ENCODE measurements around the gene PRRC2A. TPM values are rescaled to one million over a fixed set of nuclear protein-coding genes. Genes with fewer than 3 reads are reported as not detected.

PRRC2A gene
- total RNA-seq, 1 donor from 2014 or later = 21.4 TPM

DNA sequence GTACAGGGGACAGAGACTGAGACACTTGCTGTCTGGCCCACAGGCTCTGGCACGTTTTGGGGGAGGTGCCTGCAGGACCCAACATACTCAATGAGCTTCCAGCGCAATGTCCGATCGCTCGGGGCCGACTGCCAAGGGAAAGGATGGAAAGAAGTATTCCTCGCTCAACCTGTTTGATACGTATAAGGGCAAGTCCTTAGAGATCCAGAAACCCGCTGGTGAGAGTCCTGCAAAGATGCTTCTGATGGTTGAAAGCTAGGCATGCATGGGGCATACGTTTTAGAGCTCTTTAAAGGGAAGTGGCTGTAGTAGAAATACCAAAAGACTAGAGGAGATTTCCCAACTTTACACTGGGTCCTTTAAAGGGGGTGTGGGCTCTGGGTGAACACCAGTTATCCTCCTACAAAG is 2.2 kb downstream of the PRRC2A start:
- peak; percentile 47 for DNase-seq (ENCODE audit: low spot score)

DNA sequence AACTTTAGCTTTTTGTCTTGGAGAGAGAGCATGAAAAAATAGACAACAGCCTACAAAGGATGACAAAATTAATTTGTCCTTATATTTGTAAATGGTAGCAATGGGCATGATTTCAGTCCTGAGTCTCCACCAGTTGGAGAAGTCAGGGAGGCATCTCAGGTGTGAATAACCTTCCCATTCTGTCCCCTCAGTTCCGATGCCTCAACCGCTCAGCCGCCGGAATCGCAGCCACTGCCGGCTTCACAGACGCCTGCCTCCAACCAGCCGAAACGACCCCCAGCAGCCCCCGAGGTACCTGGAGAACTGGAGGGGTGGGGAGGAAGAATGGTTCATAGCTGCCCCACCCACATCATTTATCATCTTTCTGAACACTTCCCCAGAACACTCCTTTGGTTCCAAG is 3.6 kb downstream of the PRRC2A start:
- no peak for DNase-seq (ENCODE audit: low spot score)

DNA sequence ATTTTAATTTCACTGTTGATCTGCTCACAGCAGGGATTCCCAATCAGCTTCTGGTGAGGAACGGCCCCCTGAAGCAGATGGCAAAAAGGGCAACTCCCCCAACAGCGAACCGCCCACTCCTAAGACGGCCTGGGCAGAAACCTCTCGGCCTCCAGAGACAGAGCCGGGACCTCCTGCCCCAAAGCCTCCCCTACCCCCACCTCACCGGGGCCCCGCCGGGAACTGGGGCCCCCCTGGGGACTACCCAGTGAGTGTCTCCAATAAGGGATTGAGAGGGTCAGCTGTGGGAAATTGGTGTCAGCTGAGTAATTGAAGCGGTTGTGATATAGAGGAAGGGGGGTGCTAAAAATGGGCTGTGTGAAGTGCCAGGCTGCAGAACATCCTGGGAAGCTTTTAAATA is 6.4 kb downstream of the PRRC2A start:
- DNase-seq (ENCODE audit: low spot score) = no peak

DNA sequence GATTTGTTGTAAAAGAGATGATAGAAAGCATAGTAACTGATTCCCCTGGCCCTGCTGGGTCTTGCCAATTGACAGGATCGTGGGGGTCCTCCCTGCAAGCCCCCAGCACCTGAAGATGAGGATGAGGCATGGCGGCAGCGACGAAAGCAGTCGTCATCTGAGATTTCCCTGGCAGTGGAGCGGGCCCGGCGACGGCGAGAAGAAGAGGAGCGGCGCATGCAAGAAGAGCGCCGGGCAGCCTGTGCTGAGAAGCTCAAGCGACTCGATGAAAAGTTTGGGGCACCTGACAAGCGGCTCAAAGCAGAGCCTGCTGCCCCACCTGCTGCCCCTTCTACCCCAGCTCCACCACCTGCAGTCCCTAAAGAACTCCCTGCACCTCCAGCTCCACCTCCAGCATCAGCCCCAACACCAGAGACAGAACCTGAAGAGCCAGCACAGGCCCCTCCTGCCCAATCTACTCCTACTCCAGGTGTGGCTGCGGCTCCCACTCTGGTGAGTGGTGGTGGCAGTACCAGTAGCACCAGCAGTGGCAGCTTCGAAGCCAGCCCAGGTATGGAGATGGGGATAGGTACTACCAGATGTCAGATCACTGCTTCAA is 7.3 kb downstream of the PRRC2A start:
- no peak for DNase-seq (ENCODE audit: low spot score)

DNA sequence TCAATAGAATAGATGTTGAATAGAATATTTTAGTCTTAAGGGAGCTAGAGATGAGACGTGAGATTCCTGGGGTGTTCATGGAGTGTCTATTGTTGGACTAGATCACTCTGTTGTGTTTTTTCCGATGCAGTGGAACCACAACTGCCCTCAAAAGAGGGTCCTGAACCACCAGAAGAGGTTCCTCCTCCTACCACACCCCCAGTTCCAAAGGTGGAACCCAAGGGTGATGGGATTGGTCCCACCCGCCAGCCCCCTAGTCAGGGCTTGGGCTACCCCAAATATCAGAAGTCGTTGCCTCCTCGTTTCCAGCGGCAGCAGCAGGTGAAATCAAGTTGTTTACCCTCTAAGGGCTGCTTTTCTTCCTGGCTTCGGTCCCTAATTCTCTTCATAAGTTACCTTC is 8.5 kb downstream of the PRRC2A start:
- DNase-seq (ENCODE audit: low spot score) = no peak

DNA sequence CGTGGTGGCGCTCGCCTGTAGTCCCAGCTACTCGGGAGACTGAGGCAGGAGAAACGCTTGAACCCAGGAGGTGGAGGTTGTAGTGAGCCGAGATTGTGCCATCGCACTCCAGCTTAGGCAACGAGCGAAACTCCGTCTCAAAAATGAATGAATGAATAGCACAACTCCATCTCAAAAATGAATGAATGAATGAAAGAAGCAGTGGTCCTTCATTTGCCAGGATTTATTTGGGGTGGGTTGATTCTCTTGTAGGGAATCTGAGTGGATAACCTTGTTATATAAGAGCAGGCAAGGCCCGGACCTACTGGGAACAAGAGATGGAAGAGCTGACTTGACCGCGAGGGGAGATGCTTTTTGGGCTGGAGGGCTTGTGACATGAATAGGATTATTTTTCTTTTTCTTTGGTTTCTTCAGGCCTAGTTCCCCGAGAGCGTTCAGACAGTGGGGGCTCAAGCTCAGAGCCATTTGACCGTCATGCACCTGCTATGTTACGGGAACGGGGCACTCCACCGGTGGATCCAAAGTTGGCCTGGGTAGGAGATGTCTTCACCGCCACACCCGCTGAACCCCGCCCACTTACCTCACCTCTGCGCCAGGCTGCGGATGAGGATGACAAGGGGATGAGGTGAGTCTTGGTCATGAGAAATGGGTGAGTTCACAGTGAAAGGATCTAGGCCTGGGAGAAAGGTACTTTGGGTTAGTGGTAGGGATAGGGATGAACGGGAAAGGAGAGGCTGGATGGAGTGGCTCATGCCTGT is 9.8 kb downstream of the PRRC2A start:
- no peak for DNase-seq (ENCODE audit: low spot score)

DNA sequence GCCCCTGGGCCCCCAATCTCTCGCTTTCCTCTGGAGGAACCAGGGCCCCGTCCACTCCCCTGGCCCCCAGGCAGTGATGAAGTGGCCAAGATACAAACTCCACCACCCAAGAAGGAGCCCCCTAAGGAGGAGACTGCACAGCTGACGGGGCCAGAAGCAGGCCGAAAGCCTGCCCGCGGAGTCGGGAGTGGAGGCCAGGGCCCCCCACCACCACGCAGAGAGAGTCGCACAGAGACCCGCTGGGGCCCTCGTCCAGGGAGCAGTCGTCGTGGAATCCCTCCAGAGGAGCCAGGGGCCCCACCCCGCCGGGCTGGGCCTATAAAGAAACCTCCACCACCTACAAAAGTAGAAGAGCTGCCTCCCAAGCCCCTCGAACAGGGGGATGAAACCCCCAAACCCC is 10.7 kb downstream of the PRRC2A start:
- no peak for DNase-seq (ENCODE audit: low spot score)

DNA sequence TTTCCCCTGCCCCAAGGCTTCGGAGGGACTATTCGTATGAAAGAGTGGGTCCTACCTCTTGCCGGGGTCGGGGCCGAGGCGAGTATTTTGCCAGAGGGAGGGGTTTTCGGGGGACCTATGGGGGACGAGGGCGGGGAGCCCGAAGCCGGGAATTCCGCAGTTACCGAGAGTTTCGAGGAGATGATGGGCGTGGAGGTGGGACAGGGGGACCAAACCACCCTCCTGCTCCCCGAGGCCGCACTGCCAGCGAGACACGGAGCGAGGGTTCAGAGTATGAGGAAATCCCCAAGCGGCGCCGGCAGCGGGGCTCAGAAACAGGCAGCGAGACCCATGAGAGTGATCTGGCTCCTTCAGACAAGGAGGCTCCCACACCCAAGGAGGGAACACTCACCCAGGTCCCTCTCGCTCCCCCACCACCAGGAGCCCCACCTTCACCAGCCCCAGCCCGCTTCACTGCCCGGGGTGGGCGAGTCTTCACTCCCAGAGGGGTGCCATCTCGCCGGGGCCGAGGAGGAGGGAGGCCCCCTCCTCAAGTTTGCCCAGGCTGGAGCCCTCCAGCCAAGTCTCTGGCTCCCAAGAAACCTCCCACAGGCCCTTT is 11.3 kb downstream of the PRRC2A start:
- DNase-seq (ENCODE audit: low spot score) = no peak

DNA sequence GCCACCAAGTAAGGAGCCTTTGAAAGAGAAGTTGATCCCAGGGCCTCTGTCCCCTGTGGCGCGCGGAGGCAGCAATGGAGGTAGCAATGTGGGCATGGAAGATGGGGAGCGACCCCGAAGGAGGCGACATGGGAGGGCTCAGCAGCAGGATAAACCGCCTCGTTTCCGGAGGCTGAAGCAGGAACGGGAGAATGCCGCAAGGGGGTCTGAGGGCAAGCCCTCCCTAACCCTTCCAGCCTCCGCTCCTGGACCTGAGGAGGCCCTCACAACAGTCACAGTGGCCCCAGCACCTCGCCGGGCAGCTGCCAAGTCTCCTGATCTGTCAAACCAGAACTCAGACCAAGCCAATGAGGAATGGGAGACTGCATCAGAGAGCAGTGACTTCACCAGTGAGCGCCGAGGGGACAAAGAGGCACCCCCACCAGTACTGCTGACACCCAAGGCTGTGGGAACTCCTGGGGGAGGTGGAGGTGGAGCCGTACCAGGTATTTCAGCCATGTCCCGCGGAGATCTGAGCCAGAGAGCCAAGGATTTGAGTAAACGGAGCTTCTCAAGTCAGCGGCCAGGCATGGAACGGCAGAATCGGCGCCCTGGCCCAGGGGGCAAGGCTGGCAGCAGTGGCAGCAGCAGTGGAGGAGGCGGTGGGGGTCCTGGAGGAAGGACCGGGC is 11.9 kb downstream of the PRRC2A start:
- no peak for DNase-seq (ENCODE audit: low spot score)

DNA sequence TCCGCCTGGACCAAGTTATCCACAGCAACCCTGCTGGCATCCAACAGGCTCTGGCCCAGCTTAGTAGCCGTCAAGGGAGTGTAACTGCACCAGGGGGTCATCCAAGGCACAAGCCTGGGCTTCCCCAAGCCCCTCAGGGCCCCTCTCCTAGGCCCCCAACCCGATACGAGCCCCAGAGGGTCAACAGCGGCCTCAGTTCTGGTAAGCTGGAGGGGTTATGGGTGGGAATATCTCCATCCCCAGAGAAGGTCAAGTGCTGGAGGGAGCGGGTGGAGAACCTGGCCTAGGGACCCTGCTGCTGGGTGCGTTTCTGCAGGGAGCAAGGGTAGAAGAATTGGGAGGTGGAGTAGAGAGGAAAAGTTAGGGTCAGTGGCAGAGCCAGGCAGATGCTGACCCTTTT is 12.9 kb downstream of the PRRC2A start:
- no peak for DNase-seq (ENCODE audit: low spot score)

DNA sequence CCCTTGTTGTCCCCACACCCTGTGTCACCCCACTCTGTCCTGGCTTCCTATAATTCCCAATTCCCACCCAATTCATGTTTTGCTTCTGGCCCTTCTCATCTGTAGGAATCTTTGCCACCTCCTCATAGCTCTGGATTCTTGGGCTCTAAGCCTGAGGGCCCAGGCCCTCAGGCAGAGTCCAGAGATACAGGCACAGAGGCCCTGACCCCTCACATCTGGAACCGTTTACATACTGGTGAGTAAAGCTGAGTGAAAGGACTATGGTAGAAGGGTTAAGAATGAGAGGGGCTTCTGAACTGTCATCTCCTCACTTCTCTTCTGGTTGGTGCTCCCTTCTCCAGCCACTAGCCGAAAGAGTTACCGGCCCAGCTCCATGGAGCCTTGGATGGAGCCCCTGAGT is 13.6 kb downstream of the PRRC2A start:
- DNase-seq (ENCODE audit: low spot score) = no peak

DNA sequence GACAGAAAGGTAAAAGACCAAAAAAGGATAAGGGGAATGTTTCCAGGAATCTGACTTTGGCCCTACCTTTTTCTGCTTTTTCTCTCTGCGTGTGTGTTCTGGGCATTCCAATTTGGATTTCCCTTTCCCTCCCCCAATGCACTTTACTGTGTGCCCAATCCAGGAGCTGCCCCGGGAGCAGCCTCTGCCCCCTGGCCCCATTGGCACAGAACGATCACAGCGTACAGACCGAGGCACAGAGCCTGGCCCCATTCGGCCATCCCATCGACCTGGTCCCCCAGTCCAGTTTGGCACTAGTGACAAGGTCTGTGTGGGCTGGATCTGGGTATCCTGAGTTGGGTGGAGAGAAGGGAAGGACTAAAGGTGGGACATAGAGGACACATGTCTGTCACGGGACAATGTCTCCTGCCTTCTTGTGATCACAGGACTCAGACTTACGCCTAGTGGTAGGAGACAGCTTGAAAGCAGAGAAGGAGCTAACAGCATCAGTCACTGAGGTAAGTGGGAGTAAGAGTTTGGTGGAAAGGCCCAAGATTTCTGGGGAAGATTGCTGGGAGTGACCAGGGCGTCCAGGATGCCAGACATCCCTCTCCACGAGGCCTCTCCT is 14.6 kb downstream of the PRRC2A start:
- DNase-seq (ENCODE audit: low spot score) = no peak

DNA sequence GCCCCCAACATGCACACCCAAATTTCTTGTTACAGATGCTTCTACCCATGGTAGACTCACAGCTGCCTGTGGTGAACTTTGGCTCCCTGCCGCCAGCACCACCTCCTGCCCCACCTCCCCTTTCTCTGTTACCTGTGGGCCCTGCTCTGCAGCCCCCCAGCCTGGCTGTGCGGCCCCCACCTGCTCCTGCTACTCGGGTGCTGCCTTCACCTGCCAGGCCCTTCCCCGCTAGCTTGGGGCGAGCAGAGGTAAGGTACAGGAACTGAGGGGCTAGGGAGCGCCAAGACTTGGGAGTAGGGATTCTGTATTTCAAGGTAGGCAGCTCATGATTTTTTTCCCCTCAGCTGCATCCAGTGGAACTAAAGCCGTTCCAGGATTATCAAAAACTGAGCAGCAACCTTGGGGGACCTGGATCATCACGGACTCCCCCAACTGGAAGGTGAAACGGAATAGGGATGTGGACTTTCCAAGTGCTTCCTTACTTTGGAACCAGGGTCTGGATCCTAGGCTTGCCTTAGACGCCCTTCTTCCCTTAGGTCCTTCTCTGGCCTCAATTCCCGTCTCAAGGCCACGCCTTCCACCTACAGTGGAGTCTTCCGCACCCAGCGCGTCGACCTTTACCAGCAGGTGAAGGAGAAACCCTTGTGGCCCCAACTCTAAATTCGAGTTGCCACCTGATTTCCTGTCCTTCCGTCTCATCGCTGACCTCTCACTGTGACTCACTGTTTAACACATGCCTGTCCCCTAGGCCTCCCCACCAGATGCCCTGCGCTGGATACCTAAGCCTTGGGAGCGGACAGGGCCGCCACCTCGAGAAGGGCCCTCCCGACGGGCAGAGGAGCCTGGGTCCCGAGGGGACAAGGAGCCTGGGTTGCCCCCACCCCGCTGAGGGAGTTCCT is 16.4 kb downstream of the PRRC2A start:
- no peak for DNase-seq (ENCODE audit: low spot score)

DNA sequence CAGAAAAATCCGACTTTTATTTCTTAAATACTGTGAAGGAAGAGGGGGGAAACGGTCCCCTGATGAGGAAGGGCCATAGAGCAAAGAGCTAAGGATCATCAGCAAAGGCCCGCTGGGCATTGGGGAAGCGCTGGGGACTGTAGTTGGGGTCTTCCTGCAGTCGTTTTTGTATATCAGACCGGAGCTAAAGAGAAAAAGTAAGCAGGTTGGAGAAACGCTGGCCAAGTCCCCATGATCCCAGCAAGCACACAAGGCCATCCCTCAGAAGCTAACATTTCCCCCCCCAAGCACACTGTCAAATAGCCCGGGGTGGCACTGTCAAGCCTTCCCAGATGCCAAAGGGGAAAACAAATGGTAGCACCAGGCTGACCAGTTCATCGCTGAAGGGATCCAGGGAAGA is 18.5 kb downstream of the PRRC2A start:
- DNase-seq (ENCODE audit: low spot score) = no peak

DNA sequence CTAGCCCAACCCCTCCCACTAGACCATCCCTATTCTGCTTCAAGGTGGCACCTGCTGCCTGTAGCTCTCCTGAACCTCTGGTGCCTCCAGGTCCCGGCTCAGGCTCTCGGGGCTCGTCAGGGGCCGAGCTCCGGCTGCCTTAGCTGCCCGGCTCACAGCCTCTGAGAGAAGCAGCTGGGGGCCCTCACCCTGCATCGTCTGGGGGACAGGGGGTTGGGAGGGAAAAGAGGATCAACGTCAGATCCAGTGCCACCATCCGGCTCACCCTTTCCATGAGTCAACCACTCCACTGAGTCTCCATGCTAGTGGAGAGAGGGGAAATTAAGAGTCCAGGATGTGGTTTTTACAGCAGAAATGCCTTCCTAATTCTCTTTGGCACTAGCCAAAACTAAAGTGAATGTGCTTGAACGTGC is 18.9 kb downstream of the PRRC2A start:
- DNase-seq (ENCODE audit: low spot score) = no peak

DNA sequence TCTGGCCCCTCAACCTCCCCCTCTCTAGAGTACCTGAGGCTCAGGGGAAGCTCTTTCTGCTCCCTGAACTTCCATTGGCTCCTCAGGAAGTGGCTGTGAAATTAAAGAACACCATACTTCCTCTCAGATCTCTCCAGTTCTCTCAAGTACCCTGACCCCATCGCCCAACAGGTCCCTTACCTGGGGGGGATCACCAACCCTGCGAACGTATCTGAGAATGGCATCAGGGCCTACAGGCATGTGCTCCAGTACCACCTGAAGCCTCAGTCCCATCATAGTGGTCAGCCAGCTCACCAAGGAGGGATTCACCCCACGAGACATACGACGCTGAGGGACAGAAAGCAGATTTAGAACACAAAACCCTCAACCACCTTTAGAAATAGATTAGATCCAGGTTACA is 20.1 kb downstream of the PRRC2A start:
- no peak for DNase-seq (ENCODE audit: low spot score)

DNA sequence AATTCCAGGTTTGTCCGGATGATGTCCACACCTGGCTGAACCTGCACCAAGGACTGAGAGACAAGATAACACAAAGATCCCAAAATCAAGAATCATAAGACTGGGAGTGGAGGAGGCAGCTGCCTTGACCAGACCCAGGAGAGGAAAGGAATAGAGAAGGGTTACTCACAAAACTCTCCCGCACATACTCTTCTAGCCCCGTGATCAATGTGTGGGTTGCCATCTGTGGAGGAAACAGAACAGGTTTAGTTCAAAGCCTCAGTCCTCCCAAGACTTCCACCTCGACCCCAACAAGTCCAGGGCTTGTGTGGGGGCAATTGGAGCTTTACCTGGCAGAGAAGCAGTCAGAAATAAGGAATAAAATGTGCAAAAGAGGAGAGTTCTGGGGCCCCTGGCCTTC is 20.9 kb downstream of the PRRC2A start:
- DNase-seq (ENCODE audit: low spot score) = no peak

DNA sequence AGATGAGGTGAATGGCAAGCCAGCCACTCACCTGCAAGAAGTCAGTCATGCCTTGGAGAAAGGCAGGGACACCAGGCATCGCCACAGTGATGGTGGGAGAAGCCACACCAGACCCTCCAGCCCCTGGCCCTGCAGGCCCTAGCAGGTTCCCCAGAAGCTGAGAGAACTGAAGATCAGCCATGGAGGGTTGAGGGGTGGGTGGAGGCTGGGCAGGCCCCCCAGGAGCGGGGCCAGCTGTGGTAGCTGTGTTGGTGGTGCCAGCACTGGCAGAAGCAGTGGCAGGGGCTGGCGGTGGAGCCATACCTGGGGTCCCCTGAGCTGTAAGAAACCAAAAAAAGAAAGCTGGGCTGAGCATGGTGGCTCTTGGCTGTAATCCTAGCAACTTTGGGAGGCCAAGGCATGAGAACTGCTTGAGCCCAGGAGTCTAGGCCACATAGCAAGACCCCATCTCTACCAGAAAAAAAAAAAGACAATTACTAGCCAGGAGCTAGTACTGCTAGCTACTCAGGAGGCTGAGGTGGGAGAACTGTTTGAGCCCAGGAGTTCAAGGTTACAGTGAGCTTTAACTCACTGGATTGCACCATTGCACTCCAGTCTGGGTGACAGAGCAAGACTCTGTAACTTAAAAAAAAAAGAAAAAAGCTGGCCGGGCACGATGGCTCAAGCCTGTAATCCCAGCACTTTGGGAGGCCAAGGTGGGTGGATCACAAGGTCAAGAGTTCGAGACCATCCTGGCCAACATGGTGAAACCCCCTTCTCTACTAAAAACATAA is 22.5 kb downstream of the PRRC2A start:
- no peak for DNase-seq (ENCODE audit: low spot score)

DNA sequence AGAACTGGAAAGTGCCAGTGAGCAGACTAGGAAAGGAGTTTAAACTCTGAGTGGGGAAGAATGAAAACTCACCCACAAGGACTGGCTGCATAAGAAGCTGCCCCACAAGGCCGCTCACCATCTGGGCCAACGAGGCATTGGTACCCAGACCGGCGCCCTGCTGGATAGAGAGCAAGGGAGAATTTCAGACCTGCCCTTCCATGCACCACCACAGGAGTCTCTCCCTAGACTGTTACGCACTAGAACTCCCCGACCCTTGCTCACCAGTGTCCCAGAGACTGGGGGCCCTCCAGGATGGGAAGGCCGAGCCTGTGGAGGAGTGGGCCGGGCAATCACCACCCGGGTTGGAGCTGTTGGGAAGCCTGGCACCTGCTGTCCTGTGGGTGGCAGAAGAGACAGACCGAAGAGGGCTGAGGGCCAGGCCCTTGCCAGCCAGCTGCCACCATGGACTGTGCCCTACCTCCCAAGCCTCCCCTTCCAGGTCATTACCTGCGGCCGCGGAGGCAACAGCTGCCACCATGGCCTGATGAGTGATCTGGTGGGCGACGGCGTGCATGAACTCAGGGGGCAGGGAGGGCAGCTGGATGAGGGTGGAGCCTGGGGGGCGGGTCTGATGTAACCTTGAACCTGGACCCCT is 23.4 kb downstream of the PRRC2A start:
- no peak for DNase-seq (ENCODE audit: low spot score)

DNA sequence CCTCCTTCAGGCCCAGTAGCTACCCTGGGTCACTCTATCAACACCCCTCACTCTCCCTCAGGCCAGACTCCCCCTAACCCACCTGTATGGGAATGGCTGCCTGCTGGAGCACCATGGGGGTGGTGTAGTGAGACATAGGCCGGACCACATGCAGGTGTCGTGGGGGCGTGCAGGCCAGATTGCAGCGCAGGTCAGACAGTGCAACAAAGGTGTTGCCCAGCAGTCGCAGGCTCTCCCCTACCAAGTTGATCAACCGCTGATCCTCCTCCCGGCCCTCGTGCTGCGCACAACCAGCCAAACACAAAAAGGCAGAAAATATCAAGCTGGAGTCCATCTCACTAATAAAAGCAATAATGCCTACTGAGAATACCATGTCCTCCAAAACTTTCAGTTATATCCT is 24.8 kb downstream of the PRRC2A start:
- DNase-seq (ENCODE audit: low spot score) = no peak

Measured in umbilical cord (tissue), 2 donors.